Testis (tissue), 2 donors: ENCODE results near the gene SPTLC2.

ENCODE experiments used
- CTCF ChIP-seq, 3 experiments: fragments of 450-650 bp in 2 of 3; fragments of 200-600 bp in 1 of 3; sonication (generic) in 1 of 3; IDR thresholded peaks; one replicate each; pipeline ENCODE4 v1.5.1; 2016 to 2019; ENCODE audit warnings: antibody characterized with exemption in 3 of 3, mild to moderate bottlenecking in 2 of 3, moderate library complexity in 1 of 3
- POLR2A ChIP-seq: fragments of 450-650 bp; IDR thresholded peaks from one replicate; pipeline ENCODE4 v1.6.1; 2017; ENCODE audit warnings: antibody characterized with exemption, mild to moderate bottlenecking, moderate library complexity

- TF ChIP-seq POLR2A (no peak), CTCF (IDR thresholded peaks at IDR 0.05) (no peak)
These were observed 61.4 kb downstream of the SPTLC2 start for GRCh38 chr14:77554816-77555599.
